Fibroblast of lung (primary cell): ENCODE data around the gene COG8. TPM values are rescaled to one million over a fixed set of nuclear protein-coding genes. Genes with fewer than 3 reads are reported as not detected.

Experiments
- DNase-seq, 2 donors: peaks; one replicate each; pipeline versions ENCODE4 v3.0.0 to v3.0.0-alpha.2; 2010; ENCODE audit warnings: low read depth in 2 of 2
- H2AFZ ChIP-seq: 2 replicates; pipeline ENCODE4 v1.5.1; 2012; ENCODE audit warnings: low read length, control low read depth, inconsistent platforms
- H3K27ac ChIP-seq: 2 replicates; pipeline ENCODE4 v1.5.1; 2011; ENCODE audit warnings: low read length, control low read depth; ENCODE audit not compliant: insufficient read depth
- H3K27me3 ChIP-seq: 2 replicates; pipeline ENCODE4 v1.5.1; 2011; ENCODE audit warnings: mild to moderate bottlenecking, low read length; ENCODE audit not compliant: control insufficient read depth, insufficient read depth
- H3K36me3 ChIP-seq: 2 replicates; pipeline ENCODE4 v1.5.1; 2011; ENCODE audit warnings: low read length; ENCODE audit not compliant: control insufficient read depth, insufficient read depth
- H3K4me1 ChIP-seq: 2 replicates; pipeline ENCODE4 v1.5.1; 2011; ENCODE audit warnings: low read length; ENCODE audit not compliant: control insufficient read depth, insufficient read depth; ENCODE audit errors: extremely low read depth
- H3K4me2 ChIP-seq: 2 replicates; pipeline ENCODE4 v1.5.1; 2011; ENCODE audit warnings: low read length, control low read depth; ENCODE audit not compliant: insufficient read depth; ENCODE audit errors: extremely low read depth
- H3K4me3 ChIP-seq, 4 experiments: fragments of 200-600 bp in 1 of 4; sonication (generic) in 1 of 4; replicated peaks in 1 of 4; 2 replicates each; pipeline ENCODE4 v1.5.1; 2011 to 2016; ENCODE audit warnings: low read length in 4 of 4, low read depth in 3 of 4, mild to moderate bottlenecking in 3 of 4, control low read depth in 2 of 4, inconsistent platforms in 1 of 4, mixed read lengths in 1 of 4; ENCODE audit not compliant: insufficient read depth in 1 of 4; ENCODE audit errors: control extremely low read depth in 1 of 4
- H3K79me2 ChIP-seq: 2 replicates; pipeline ENCODE4 v1.5.1; 2012; ENCODE audit warnings: mild to moderate bottlenecking, low read length, inconsistent platforms; ENCODE audit not compliant: control insufficient read depth, insufficient read depth
- H3K9ac ChIP-seq: 2 replicates; pipeline ENCODE4 v1.5.1; 2011; ENCODE audit warnings: mild to moderate bottlenecking, low read length, control low read depth; ENCODE audit not compliant: insufficient read depth
- H3K9me3 ChIP-seq: 2 replicates; pipeline ENCODE4 v1.5.1; 2012; ENCODE audit warnings: low read depth, low read length; ENCODE audit not compliant: control insufficient read depth, insufficient read depth
- H4K20me1 ChIP-seq: 2 replicates; pipeline ENCODE4 v1.5.1; 2011; ENCODE audit warnings: low read length; ENCODE audit not compliant: control insufficient read depth, insufficient read depth; ENCODE audit errors: extremely low read depth
- CTCF ChIP-seq, 2 donors: IDR thresholded peaks in 1 of 2; conservative IDR thresholded peaks in 1 of 2; 1 replicate in 1 of 2; 2 replicates in 1 of 2; pipeline ENCODE4 v1.5.1; 2011 to 2012; ENCODE audit warnings: low read length in 2 of 2, control low read depth in 1 of 2, inconsistent platforms in 1 of 2, low read depth in 1 of 2, mild to moderate bottlenecking in 1 of 2
- EZH2 ChIP-seq: IDR thresholded peaks from 2 replicates; pipeline ENCODE4 v1.5.1; 2012; ENCODE audit warnings: low read length, control low read depth, mild to moderate bottlenecking; ENCODE audit errors: missing control alignments
- polyA plus RNA-seq, 2 donors: library from polyadenylated mRNA; depleted of rRNA in 1 of 2; stranded (reverse) in 1 of 2; unstranded in 1 of 2; fragments of >200 nt; gene quantifications; 2 replicates each; pipeline ENCODE4 v1.2.1, GENCODE V29; 2011 to 2012; ENCODE audit warnings: missing spikeins in 1 of 2
- total RNA-seq: library from RNA; depleted of rRNA; stranded (reverse); fragments of >200 nt; gene quantifications from 2 replicates; pipeline ENCODE4 v1.2.1, GENCODE V29; 2014

COG8 gene
- total and polyA plus RNA-seq, 2 donors (not counting 1 experiment from before 2014, with no cell fraction given): 20.0 to 29.2 TPM

DNA sequence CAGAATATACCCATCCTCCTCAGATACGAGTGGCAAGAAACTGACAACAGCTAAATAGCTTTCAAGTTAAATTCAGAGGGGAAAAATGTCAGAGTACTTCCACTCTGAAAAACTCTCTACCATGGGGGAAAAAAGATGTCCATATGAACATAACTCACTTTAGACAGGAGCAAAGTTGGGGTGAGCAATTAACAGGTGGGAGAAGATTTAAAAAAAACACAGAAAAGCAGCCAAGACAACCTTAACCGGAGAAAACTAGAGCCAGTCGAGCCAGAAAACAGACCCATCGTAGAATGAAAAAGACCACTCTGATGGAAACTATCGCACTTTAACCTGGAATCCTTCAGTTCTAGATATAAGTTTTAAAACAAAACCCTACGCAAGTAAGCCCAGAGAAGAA, 45.6 kb upstream of the COG8 start:
- Histone ChIP-seq H2AFZ (no peak overlapping the region), H3K27ac (peak overlapping the region; percentile 62), H3K4me1 (no peaks in the 10 kb centered on the region), H3K36me3 (peaks cover 2% of the 10 kb centered on the region), H3K79me2 (peaks cover 19% of the 10 kb centered on the region), H3K4me2 (peak overlapping the region; percentile 83), H3K9me3 (no peaks in the 10 kb centered on the region), H3K9ac (peak overlapping the region; percentile 78), H4K20me1 (no peaks in the 10 kb centered on the region), H3K4me3 (peak overlapping the region; percentile 33 to 98 (median 58)), H3K27me3 (no peaks in the 10 kb centered on the region)
- no peak for TF ChIP-seq CTCF (conservative IDR thresholded peaks at IDR 0.05 in 1 of 2, IDR thresholded peaks at IDR 0.05 in 1 of 2; ENCODE audit: low read depth in 1 of 2, low read length in 2 of 2)
- DNase-seq: no peak

GRCh38 chr16:69382421-69382820, 43.1 kb upstream of the COG8 start:
- Histone ChIP-seq H2AFZ (no peak overlapping the region), H3K4me1 (no peaks in the 10 kb centered on the region), H3K27me3 (no peaks in the 10 kb centered on the region), H3K79me2 (peaks cover 19% of the 10 kb centered on the region), H3K9me3 (no peaks in the 10 kb centered on the region), H3K4me3 (no peak overlapping the region), H3K36me3 (peaks cover 5% of the 10 kb centered on the region), H4K20me1 (no peaks in the 10 kb centered on the region), H3K4me2 (no peak overlapping the region), H3K9ac (no peak overlapping the region), H3K27ac (no peak overlapping the region)
- no peak for DNase-seq
- no peak for TF ChIP-seq CTCF (conservative IDR thresholded peaks at IDR 0.05 in 1 of 2, IDR thresholded peaks at IDR 0.05 in 1 of 2; ENCODE audit: low read depth in 1 of 2, low read length in 2 of 2)
- TF ChIP-seq EZH2: no peak

GRCh38 chr16:69381231-69381630, 41.9 kb upstream of the COG8 start:
- TF ChIP-seq CTCF (conservative IDR thresholded peaks at IDR 0.05 in 1 of 2, IDR thresholded peaks at IDR 0.05 in 1 of 2; ENCODE audit: low read depth in 1 of 2, low read length in 2 of 2) (no peak), EZH2 (no peak)
- Histone ChIP-seq H3K4me3 (no peak overlapping the region), H3K4me2 (no peak overlapping the region), H3K27me3 (no peaks in the 10 kb centered on the region), H3K9me3 (no peaks in the 10 kb centered on the region), H3K4me1 (no peaks in the 10 kb centered on the region), H3K9ac (no peak overlapping the region), H4K20me1 (no peaks in the 10 kb centered on the region), H3K79me2 (peaks cover 19% of the 10 kb centered on the region), H3K36me3 (peaks cover 5% of the 10 kb centered on the region), H3K27ac (no peak overlapping the region), H2AFZ (no peak overlapping the region)
- no peak for DNase-seq
